B cell (primary cell): ENCODE data around the gene NIPBL. TPM values are rescaled to one million over a fixed set of nuclear protein-coding genes. Genes with fewer than 3 reads are reported as not detected.

Experiments used
- ATAC-seq: fragments of 200-7000 bp; cut with Tn5 transposase; one replicate; pipeline ENCODE4 v1.10.0; 2021; ENCODE audit warnings: low read depth, mild to moderate bottlenecking, moderate number of reproducible peaks, moderate library complexity
- CTCF ChIA-PET: fragments of 350-600 bp; sonication (Branson Sonifier 250); formaldehyde crosslinking; loops from one replicate; lab custom pipeline; 2021; ENCODE audit warnings: antibody characterized with exemption, inconsistent platforms; lab: Charles Lee
- POLR2A ChIA-PET: fragments of 350-600 bp; sonication (Branson Sonifier 250); formaldehyde crosslinking; loops from one replicate; lab custom pipeline; 2021; ENCODE audit warnings: antibody characterized with exemption; lab: Charles Lee
- DNase-seq: peaks from one replicate; pipeline ENCODE4 v3.0.0; 2013
- H2AFZ ChIP-seq: 2 replicates; pipeline ENCODE4 v1.6.1; 2012; ENCODE audit warnings: mild to moderate bottlenecking, low read depth, low read length; ENCODE audit not compliant: insufficient read depth, poor library complexity, severe bottlenecking
- H3K27ac ChIP-seq, 2 donors: 1 replicate in 1 of 2; 2 replicates in 1 of 2; pipeline ENCODE4 v1.5.1; 2012 to 2013; ENCODE audit warnings: low read length in 2 of 2, mild to moderate bottlenecking in 2 of 2, moderate library complexity in 1 of 2
- H3K27me3 ChIP-seq, 4 experiments: fragments of 200-600 bp in 1 of 4; sonication (generic) in 1 of 4; replicated peaks in 1 of 4; 1 replicate in 2 of 4; 2 replicates in 2 of 4; pipeline versions ENCODE4 v1.6.1 to v1.7.0; 2013 to 2016; ENCODE audit warnings: low read length in 3 of 4, mild to moderate bottlenecking in 2 of 4, mixed read lengths in 1 of 4, moderate library complexity in 1 of 4; ENCODE audit not compliant: insufficient read depth in 4 of 4, control insufficient read depth in 3 of 4; ENCODE audit errors: control extremely low read depth in 1 of 4
- H3K36me3 ChIP-seq, 2 experiments: replicated peaks in 1 of 2; 1 replicate in 1 of 2; 2 replicates in 1 of 2; pipeline versions ENCODE4 v1.6.1 to v1.7.1; 2013; ENCODE audit warnings: low read length in 1 of 2; ENCODE audit not compliant: insufficient read depth in 2 of 2, control insufficient read depth in 1 of 2; ENCODE audit errors: control extremely low read depth in 1 of 2, extremely low read depth in 1 of 2
- H3K4me1 ChIP-seq, 2 donors: fragments of 200-600 bp in 1 of 2; sonication (generic) in 1 of 2; 1 replicate in 1 of 2; 2 replicates in 1 of 2; pipeline versions ENCODE4 v1.5.1 to v1.6.1; 2013 to 2017; ENCODE audit warnings: low read length in 2 of 2; ENCODE audit not compliant: control insufficient read depth in 2 of 2, insufficient read depth in 2 of 2
- H3K4me2 ChIP-seq: replicated peaks from 2 replicates; pipeline ENCODE3; 2012; ENCODE audit warnings: mild to moderate bottlenecking, low read depth, low read length; ENCODE audit not compliant: poor library complexity, severe bottlenecking
- H3K4me3 ChIP-seq, 5 experiments: fragments of 200-600 bp in 1 of 5; sonication (generic) in 1 of 5; 1 replicate in 3 of 5; 2 replicates in 2 of 5; pipeline versions ENCODE4 v1.5.1 to v1.7.0; 2011 to 2016; ENCODE audit warnings: low read length in 4 of 5, mild to moderate bottlenecking in 4 of 5, low read depth in 2 of 5, control low read depth in 1 of 5, moderate library complexity in 1 of 5; ENCODE audit not compliant: insufficient read depth in 1 of 5; ENCODE audit errors: control extremely low read depth in 1 of 5, extremely low read depth in 1 of 5
- H3K79me2 ChIP-seq: fragments of 200-600 bp; sonication (generic); one replicate; pipeline ENCODE4 v1.6.0; 2016; ENCODE audit warnings: low read length; ENCODE audit not compliant: control insufficient read depth, insufficient read depth
- H3K9ac ChIP-seq: fragments of 200-600 bp; sonication (generic); 2 replicates; pipeline ENCODE4 v1.6.1; 2017; ENCODE audit warnings: mild to moderate bottlenecking, low read length, moderate library complexity
- H3K9me3 ChIP-seq, 3 donors: one replicate each; pipeline versions ENCODE4 v1.6.1 to v1.7.1; 2013; ENCODE audit warnings: low read length in 2 of 3; ENCODE audit not compliant: control insufficient read depth in 2 of 3, insufficient read depth in 1 of 3; ENCODE audit errors: control extremely low read depth in 1 of 3
- H4K20me1 ChIP-seq: 2 replicates; pipeline ENCODE4 v1.6.0; 2012; ENCODE audit warnings: mild to moderate bottlenecking, low read length; ENCODE audit not compliant: insufficient read depth, control insufficient read depth, poor library complexity, severe bottlenecking
- H3K27ac Mint-ChIP-seq: one replicate; pipeline ENCODE4 v1.8.0; 2021; ENCODE audit warnings: mixed read lengths
- H3K27me3 Mint-ChIP-seq: one replicate; pipeline ENCODE4 v1.8.0; 2021; ENCODE audit warnings: mixed read lengths
- H3K4me1 Mint-ChIP-seq: one replicate; pipeline ENCODE4 v1.8.0; 2021; ENCODE audit warnings: mixed read lengths
- H3K4me3 Mint-ChIP-seq: one replicate; pipeline ENCODE4 v1.8.0; 2021; ENCODE audit warnings: mixed read lengths
- H3K9me3 Mint-ChIP-seq: one replicate; pipeline ENCODE4 v1.8.0; 2022; ENCODE audit warnings: mixed read lengths; ENCODE audit not compliant: insufficient read depth
- EZH2 ChIP-seq: IDR thresholded peaks from 2 replicates; pipeline ENCODE4 v1.6.1; 2012; ENCODE audit warnings: borderline replicate concordance, low read depth, mild to moderate bottlenecking, moderate library complexity, low read length; ENCODE audit not compliant: insufficient read depth, poor library complexity, severe bottlenecking
- WGBS: methylation state at CpG from one replicate; pipeline ENCODE4 v1.1.5; 2013; ENCODE audit warnings: missing lambda C conversion rate; ENCODE audit not compliant: insufficient coverage; 5-methylcytosine and 5-hydroxymethylcytosine counted together
- intact Hi-C: fragments of 100-400 bp; cut with micrococcal nuclease; formaldehyde crosslinking; loops from one replicate; pipeline ENCODE4 v1.10.0; 2022
- polyA plus RNA-seq: library from polyadenylated mRNA; depleted of rRNA; stranded (reverse); fragments of >200 nt; gene quantifications from 2 replicates; pipeline ENCODE4 v1.2.3, GENCODE V29; 2012
- total RNA-seq, 2 donors: library from RNA; stranded (reverse); fragments of 120-200 nt in 1 of 2; gene quantifications; 1 replicate in 1 of 2; 2 replicates in 1 of 2; pipeline versions ENCODE4 v1.2.3 to v1.2.4, GENCODE V29; 2013 to 2022
- TF ChIP-seq, protein P1 (sequence below): fragments of 200-600 bp; IDR thresholded peaks from one replicate; pipeline ENCODE4 v1.8.0; 2022; ENCODE audit warnings: antibody characterized with exemption, mild to moderate bottlenecking

Gene NIPBL
- total and polyA plus RNA-seq, 2 donors (not counting 1 experiment from before 2014, with no cell fraction given): 24.7 to 112 TPM

DNA sequence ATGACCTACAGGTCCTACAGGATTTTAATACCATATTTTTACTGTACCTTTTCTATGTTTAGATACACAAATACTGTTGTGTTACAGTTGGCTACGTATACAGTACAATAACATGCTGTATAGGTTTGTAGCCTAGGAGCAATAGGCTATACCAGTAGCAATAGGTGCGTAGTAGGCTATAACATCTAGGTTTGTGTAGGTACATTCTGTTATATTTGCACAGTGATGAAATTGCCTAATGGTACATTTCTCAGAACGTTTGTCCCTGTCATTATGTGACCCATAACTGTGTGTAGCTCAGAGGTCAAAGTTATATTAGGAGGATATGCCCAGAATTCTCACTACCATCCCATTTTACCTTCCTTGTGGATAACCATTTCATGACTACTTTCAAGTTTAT is 59.7 kb downstream of the NIPBL start:
- Mint-ChIP-seq H3K27ac (no peak overlapping the region), H3K4me3 (no peak overlapping the region), H3K27me3 (no peaks in the 10 kb centered on the region), H3K4me1 (peaks cover 61% of the 10 kb centered on the region), H3K9me3 (no peaks in the 10 kb centered on the region)
- H4K20me1 ChIP-seq: peaks cover 91% of the 10 kb centered on the region
- peaks cover 91% of the 10 kb centered on the region for H3K79me2 ChIP-seq
- CTCF ChIA-PET: interaction anchor here (0.6 to 2.4 kb wide), 2 partner anchors 9 to 229 kb away, joined by 3 to 9 read pairs; no protein-coding TSS in a partner anchor
- no peaks in the 10 kb centered on the region for H3K27me3 ChIP-seq
- H3K4me2 ChIP-seq: no peak overlapping the region
- peaks cover 0 to 10% of the 10 kb centered on the region in 2 donors for H3K4me1 ChIP-seq
- H3K9ac ChIP-seq: no peak overlapping the region
- peaks cover 0 to 1% (median 0%) of the 10 kb centered on the region in 3 donors for H3K9me3 ChIP-seq
- H2AFZ ChIP-seq: no peak overlapping the region
- H3K36me3 ChIP-seq: peaks cover 0 to 2% of the 10 kb centered on the region in 2 experiments
- H3K27ac ChIP-seq: no peak overlapping the region
- no peak overlapping the region for H3K4me3 ChIP-seq
- TF ChIP-seq, protein P1, sequence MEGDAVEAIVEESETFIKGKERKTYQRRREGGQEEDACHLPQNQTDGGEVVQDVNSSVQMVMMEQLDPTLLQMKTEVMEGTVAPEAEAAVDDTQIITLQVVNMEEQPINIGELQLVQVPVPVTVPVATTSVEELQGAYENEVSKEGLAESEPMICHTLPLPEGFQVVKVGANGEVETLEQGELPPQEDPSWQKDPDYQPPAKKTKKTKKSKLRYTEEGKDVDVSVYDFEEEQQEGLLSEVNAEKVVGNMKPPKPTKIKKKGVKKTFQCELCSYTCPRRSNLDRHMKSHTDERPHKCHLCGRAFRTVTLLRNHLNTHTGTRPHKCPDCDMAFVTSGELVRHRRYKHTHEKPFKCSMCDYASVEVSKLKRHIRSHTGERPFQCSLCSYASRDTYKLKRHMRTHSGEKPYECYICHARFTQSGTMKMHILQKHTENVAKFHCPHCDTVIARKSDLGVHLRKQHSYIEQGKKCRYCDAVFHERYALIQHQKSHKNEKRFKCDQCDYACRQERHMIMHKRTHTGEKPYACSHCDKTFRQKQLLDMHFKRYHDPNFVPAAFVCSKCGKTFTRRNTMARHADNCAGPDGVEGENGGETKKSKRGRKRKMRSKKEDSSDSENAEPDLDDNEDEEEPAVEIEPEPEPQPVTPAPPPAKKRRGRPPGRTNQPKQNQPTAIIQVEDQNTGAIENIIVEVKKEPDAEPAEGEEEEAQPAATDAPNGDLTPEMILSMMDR: no peak
- TF ChIP-seq EZH2: no peak
- DNase-seq (no peak), ATAC-seq (no peak)
- intact Hi-C loops: no loop called here
- POLR2A ChIA-PET: no interaction called here
- no CpG with 5 or more reads among the region's 3 CpGs for WGBS

DNA sequence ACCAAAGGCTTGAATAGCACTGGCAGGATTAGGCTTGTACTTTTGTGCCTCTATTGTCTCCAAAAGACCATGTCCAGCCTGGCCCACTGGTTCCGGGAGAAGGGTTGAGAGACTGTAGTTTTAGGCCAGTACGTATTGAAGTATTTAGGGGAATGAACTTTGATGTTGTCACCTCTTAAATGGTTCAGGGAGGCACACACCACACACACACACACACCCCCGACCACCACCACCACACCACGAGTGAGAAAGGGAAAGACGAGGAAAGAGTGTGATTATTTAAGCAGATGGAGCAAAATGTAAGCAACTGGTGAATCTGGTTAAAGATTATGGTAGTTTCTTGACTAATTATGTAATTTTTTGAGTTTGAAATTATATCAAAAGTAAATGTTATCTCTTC is 61.6 kb downstream of the NIPBL start:
- peaks cover 0 to 3% of the 10 kb centered on the region in 2 donors for H3K4me1 ChIP-seq
- ATAC-seq (no peak), DNase-seq (no peak)
- no peaks in the 10 kb centered on the region for H3K9me3 ChIP-seq
- H3K27me3 Mint-ChIP-seq: no peaks in the 10 kb centered on the region
- H3K4me1 Mint-ChIP-seq: peaks cover 49% of the 10 kb centered on the region
- H3K4me2 ChIP-seq: no peak overlapping the region
- peaks cover 77% of the 10 kb centered on the region for H4K20me1 ChIP-seq
- CTCF ChIA-PET: no interaction called here
- H3K27ac ChIP-seq: no peak overlapping the region
- peaks cover 82% of the 10 kb centered on the region for H3K79me2 ChIP-seq
- no peak for TF ChIP-seq EZH2
- TF ChIP-seq, protein P1: no peak
- no peak overlapping the region for H2AFZ ChIP-seq
- H3K4me3 ChIP-seq: no peak overlapping the region
- H3K9ac ChIP-seq: no peak overlapping the region
- no CpG with 5 or more reads among the region's 5 CpGs for WGBS
- H3K27ac Mint-ChIP-seq: no peak overlapping the region
- H3K27me3 ChIP-seq: no peaks in the 10 kb centered on the region
- no peaks in the 10 kb centered on the region for H3K9me3 Mint-ChIP-seq
- H3K4me3 Mint-ChIP-seq: no peak overlapping the region
- H3K36me3 ChIP-seq: peaks cover 0 to 2% of the 10 kb centered on the region in 2 experiments
- intact Hi-C loops: no loop called here
- POLR2A ChIA-PET: no interaction called here
